ENCODE measurements around the gene CACNA2D3.
A peak's percentile ranks its signal among the peaks of the same experiment; 100 is the strongest.

GRCh38 chr3:54225841-54226528 lies 103.6 kb downstream of the CACNA2D3 start:
- TF ChIP-seq CTCF (IDR thresholded peaks at IDR 0.05; ENCODE audit: poor library complexity, severe bottlenecking): no peak
- no peak for TF ChIP-seq EZH2 (IDR thresholded peaks at IDR 0.05; ENCODE audit: borderline replicate concordance, insufficient read depth, low read length, poor library complexity, severe bottlenecking)
- TF ChIP-seq POLR2AphosphoS5 (IDR thresholded peaks at IDR 0.05): peak; percentile 40
- TF ChIP-seq TAF1 (IDR thresholded peaks at IDR 0.05; ENCODE audit: low read depth): no peak

Measured in neural cell (in vitro differentiated cells).